ENCODE data around the gene LAMTOR4.
"Not testable (repeated sequence)": the region's sequence is repeated elsewhere in the genome, so short reads cannot be mapped to it uniquely, and the experiment has no call there.

The LAMTOR4 gene

GRCh38 chr7:100171087-100171681 is 22.5 kb downstream of the LAMTOR4 start:
- H3K9me3 Mint-ChIP-seq = no peaks in the 10 kb centered on the region
- peak overlapping the region; percentile 82 for H3K27ac Mint-ChIP-seq (ENCODE audit: low read depth)
- H3K36me3 Mint-ChIP-seq (ENCODE audit: insufficient read depth) = peaks cover 6% of the 10 kb centered on the region
- peaks cover 43% of the 10 kb centered on the region for H3K4me1 Mint-ChIP-seq
- peak overlapping the region; percentile 66 for H3K4me3 Mint-ChIP-seq
- DNase-seq (ENCODE audit: low spot score in 2 of 2) (no peak), ATAC-seq (replicated peaks; ENCODE audit: extremely low read depth, poor library complexity, severe bottlenecking) (peak; percentile 66)
- H3K27me3 Mint-ChIP-seq = peaks cover 41% of the 10 kb centered on the region

- peak; percentile 10 for ATAC-seq (replicated peaks; ENCODE audit: extremely low read depth, poor library complexity, severe bottlenecking)
- no peak overlapping the region for H3K27ac Mint-ChIP-seq (ENCODE audit: low read depth)
- peaks cover 43% of the 10 kb centered on the region for H3K4me1 Mint-ChIP-seq
- no peak for DNase-seq (ENCODE audit: low spot score in 2 of 2)
- H3K9me3 Mint-ChIP-seq = no peaks in the 10 kb centered on the region
- peak overlapping the region; percentile 76 for H3K4me3 Mint-ChIP-seq
- H3K27me3 Mint-ChIP-seq = peaks cover 34% of the 10 kb centered on the region
- H3K36me3 Mint-ChIP-seq (ENCODE audit: insufficient read depth) = peaks cover 6% of the 10 kb centered on the region
Measured at GRCh38 chr7:100171840-100172239, 23.1 kb downstream of the LAMTOR4 start.

- no peak for ATAC-seq (replicated peaks; ENCODE audit: extremely low read depth, poor library complexity, severe bottlenecking)
- H3K27ac Mint-ChIP-seq (ENCODE audit: low read depth) = no peak overlapping the region
- H3K27me3 Mint-ChIP-seq = peaks cover 13% of the 10 kb centered on the region
- no peak for DNase-seq (ENCODE audit: low spot score in 2 of 2)
- H3K9me3 Mint-ChIP-seq = no peaks in the 10 kb centered on the region
- no peak overlapping the region for H3K4me3 Mint-ChIP-seq
- peaks cover 30% of the 10 kb centered on the region for H3K4me1 Mint-ChIP-seq
- peaks cover 5% of the 10 kb centered on the region for H3K36me3 Mint-ChIP-seq (ENCODE audit: insufficient read depth)
Measured at GRCh38 chr7:100173806-100174495, 25.2 kb downstream of the LAMTOR4 start.

DNA sequence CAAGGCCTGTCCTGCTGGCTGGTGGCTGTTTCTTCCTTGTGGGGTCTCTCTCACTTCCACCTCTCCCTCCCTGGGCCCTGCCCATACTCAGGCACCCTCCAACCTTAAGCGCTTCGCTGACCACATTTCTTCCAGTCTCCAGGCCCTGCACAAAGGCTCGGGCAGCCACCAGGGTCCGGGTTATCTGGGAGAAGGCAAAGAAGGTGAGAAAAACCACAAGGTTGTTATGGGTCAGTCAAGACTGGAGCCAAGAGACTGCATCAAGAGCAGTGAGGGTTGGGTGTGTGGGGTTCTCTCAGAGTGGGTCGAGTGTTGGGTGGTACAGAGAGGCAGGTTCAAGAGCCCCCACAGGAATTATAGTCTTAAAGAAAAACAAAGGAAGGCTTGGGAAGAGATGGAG is 25.9 kb downstream of the LAMTOR4 start:
- Mint-ChIP-seq H3K4me1 (peaks cover 29% of the 10 kb centered on the region), H3K36me3 (ENCODE audit: insufficient read depth) (peaks cover 5% of the 10 kb centered on the region), H3K9me3 (no peaks in the 10 kb centered on the region), H3K4me3 (no peak overlapping the region), H3K27ac (ENCODE audit: low read depth) (no peak overlapping the region), H3K27me3 (peaks cover 13% of the 10 kb centered on the region)
- no peak for ATAC-seq (replicated peaks; ENCODE audit: extremely low read depth, poor library complexity, severe bottlenecking)
- DNase-seq (ENCODE audit: low spot score in 2 of 2) = no peak

DNA sequence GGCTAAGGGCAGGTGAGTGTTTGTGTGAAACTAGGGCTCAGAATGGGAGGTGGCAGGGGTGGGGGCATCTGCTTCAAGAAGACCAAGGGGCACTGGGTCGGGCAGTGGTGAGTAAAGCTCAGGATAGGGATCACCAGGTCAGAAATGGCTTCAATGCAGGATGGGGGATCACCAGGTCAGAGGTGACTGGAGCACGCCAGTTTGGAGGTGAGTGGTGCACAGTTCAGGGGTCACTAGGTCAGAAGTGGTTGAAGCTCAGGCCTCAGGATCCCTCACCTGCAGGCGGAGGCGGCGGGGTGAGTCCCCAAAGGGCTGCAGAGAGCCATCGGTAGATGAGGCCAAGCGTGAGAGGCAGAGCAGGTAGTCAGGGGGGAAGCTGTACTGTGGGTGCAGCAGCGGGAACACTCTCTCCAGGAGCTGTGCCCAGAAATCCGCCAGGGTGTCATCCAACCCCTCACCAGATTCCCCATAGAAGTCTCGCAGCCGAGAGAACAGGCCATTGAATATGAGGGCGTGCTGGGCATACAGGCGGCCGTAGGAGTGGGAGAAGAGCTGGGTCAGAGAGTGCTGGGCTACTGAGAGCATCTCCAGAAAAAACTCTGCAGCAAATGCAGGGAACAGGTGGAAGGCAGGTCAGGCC is 26.7 kb downstream of the LAMTOR4 start:
- Mint-ChIP-seq H3K27me3 (peaks cover 7% of the 10 kb centered on the region), H3K4me1 (peaks cover 30% of the 10 kb centered on the region), H3K9me3 (peaks cover 1% of the 10 kb centered on the region), H3K36me3 (ENCODE audit: insufficient read depth) (peaks cover 5% of the 10 kb centered on the region), H3K4me3 (no peak overlapping the region), H3K27ac (ENCODE audit: low read depth) (no peak overlapping the region)
- DNase-seq (ENCODE audit: low spot score in 2 of 2) = no peak
- no peak for ATAC-seq (replicated peaks; ENCODE audit: extremely low read depth, poor library complexity, severe bottlenecking)

DNA sequence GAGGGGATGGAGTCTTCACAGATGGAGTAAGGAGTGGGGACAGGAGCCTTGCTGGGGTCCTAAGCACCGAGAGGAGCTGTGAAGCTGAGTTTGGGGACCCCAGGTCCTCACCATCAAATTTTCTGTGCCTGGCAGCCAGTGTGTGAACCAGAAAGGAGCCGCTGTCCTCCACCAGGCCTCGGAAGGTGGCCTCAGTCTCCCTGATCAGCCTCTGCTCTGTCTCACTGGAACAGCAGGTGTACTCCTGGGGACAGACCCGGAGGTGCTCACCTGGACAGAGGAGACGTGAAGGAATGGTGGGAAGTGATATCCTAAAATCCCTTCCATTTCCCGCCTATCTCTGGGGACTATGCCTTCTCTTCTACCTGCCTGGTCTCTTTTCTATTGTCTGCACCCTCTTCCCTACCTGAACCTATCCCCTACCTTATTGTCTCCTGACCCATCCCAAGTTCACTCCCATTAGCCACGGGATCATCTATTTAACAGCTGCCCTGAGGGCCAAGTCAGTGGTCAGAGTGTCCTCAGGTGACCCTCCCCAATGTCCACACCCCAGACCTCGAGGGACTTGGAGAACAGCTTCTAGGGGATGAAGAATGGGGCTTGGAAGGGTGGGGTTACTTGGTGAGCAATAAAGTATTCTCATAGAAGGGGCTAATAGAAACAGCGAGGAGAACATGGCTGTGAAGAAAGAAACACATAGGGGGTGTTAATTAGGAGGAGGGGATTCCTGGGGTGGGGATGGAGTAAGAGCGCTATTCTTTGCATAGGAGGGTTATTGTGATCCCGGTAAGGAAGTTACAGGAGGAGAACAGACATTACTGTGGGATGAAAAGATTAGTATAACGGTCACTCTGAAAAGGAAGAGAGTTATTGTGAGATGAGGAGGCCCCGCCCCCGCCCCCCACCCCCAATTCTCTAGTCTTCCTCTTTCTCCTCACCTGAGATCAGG is 27.7 kb downstream of the LAMTOR4 start:
- H3K9me3 Mint-ChIP-seq = peaks cover 4% of the 10 kb centered on the region
- no peak overlapping the region for H3K27ac Mint-ChIP-seq (ENCODE audit: low read depth)

DNA sequence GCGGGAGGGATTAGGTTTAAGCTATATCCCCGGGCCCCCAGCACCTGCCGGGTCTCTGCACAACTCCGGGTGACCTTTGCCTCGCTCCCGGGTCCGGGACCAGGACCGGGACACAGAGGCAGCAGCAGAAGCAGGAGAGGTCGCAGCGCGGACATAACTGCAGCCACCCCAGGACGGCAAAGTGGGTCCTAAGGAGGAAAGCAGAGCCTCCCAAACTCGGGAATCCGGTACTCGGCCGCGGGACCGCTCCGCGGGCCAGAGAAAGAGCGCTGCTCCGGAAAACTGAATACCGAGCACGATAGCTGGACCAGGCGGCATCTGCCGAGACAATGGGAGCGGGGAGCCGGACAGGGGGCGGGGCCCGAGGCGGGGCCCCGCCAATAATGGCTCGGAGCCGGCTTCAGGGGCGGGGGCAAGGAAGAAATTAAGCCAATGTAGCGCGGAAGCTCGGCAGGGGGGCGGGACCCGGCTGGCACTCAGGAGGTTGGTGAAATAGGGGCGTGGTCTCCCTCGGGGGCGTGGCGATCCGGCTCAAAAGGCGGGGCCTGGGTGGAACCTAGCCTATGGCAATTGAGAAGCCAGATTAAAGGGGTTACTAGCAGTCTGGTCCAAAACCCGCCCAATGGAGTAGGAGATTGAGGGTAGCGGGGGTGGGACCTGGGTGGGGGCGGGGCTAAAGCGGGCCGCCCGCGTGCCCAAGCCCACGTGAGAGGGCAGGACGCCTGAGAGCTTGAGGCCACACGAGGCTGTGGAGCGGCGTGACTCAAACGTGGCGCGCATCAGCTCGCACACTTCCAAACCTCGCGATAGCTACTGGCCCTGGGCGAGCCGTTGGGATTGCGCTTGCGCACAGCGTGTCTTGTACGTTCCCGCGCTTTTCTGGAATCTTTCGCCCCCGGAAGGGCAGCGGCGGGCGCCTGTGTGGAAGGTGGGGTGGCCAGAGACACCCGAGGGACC is 28.6 kb downstream of the LAMTOR4 start, which contains the start of the genes GPC2 and STAG3:
Gene GPC2 (minus strand): TSS at position 337 of the 957 bp plus-strand sequence. CDS start 182 bp downstream, at position 155.
Gene STAG3 (plus strand): TSS at position 874 of the 957 bp plus-strand sequence. CDS start 2,639 bp downstream, outside the sequence.
- Mint-ChIP-seq H3K36me3 (ENCODE audit: insufficient read depth) (peaks cover 3% of the 10 kb centered on the region), H3K4me1 (peaks cover 38% of the 10 kb centered on the region), H3K27ac (ENCODE audit: low read depth) (peak within 1 kb of the TSS; percentile 60), H3K27me3 (no peaks in the 10 kb centered on the region), H3K9me3 (peaks cover 4% of the 10 kb centered on the region), H3K4me3 (peak within 1 kb of the TSS; percentile 69)
- DNase-seq (ENCODE audit: low spot score in 2 of 2) (peak; percentile 95 to 97), ATAC-seq (replicated peaks; ENCODE audit: extremely low read depth, poor library complexity, severe bottlenecking) (peak; percentile 81)

More for the DNA sequence above, 27.7 kb downstream of the LAMTOR4 start:
- ATAC-seq (replicated peaks; ENCODE audit: extremely low read depth, poor library complexity, severe bottlenecking) (no peak), DNase-seq (ENCODE audit: low spot score in 2 of 2) (no peak)
- peak overlapping the region; percentile 69 for H3K4me3 Mint-ChIP-seq
- peaks cover 3% of the 10 kb centered on the region for H3K36me3 Mint-ChIP-seq (ENCODE audit: insufficient read depth)
- H3K27me3 Mint-ChIP-seq = no peaks in the 10 kb centered on the region
- H3K4me1 Mint-ChIP-seq = peaks cover 34% of the 10 kb centered on the region

- ATAC-seq (replicated peaks; ENCODE audit: extremely low read depth, poor library complexity, severe bottlenecking); H3K27ac Mint-ChIP-seq (ENCODE audit: low read depth); H3K9me3 Mint-ChIP-seq; DNase-seq (ENCODE audit: low spot score in 2 of 2); H3K27me3 Mint-ChIP-seq; H3K36me3 Mint-ChIP-seq (ENCODE audit: insufficient read depth): not testable (repeated sequence)
- Mint-ChIP-seq H3K4me3 (peak overlapping the region; percentile 59), H3K4me1 (peaks cover 47% of the 10 kb centered on the region)
Measured at GRCh38 chr7:100180084-100180483, 31.4 kb downstream of the LAMTOR4 start.

- DNase-seq (ENCODE audit: low spot score in 2 of 2) (peak in 1 of 2 donors; percentile 34), ATAC-seq (replicated peaks; ENCODE audit: extremely low read depth, poor library complexity, severe bottlenecking) (peak; percentile 53)
- H3K4me3 Mint-ChIP-seq = peak overlapping the region; percentile 31
- peak overlapping the region; percentile 44 for H3K27ac Mint-ChIP-seq (ENCODE audit: low read depth)
- H3K27me3 Mint-ChIP-seq; H3K9me3 Mint-ChIP-seq; H3K36me3 Mint-ChIP-seq (ENCODE audit: insufficient read depth): not testable (repeated sequence)
- peaks cover 32% of the 10 kb centered on the region for H3K4me1 Mint-ChIP-seq
Measured at GRCh38 chr7:100182616-100183015, 33.9 kb downstream of the LAMTOR4 start.

- not testable (repeated sequence) for H3K27me3 Mint-ChIP-seq; ATAC-seq (replicated peaks; ENCODE audit: extremely low read depth, poor library complexity, severe bottlenecking); DNase-seq (ENCODE audit: low spot score in 2 of 2); H3K9me3 Mint-ChIP-seq; H3K4me3 Mint-ChIP-seq; H3K36me3 Mint-ChIP-seq (ENCODE audit: insufficient read depth)
- Mint-ChIP-seq H3K4me1 (peaks cover 32% of the 10 kb centered on the region), H3K27ac (ENCODE audit: low read depth) (peak overlapping the region; percentile 44)
Measured at GRCh38 chr7:100183090-100183489, 34.4 kb downstream of the LAMTOR4 start.

DNA sequence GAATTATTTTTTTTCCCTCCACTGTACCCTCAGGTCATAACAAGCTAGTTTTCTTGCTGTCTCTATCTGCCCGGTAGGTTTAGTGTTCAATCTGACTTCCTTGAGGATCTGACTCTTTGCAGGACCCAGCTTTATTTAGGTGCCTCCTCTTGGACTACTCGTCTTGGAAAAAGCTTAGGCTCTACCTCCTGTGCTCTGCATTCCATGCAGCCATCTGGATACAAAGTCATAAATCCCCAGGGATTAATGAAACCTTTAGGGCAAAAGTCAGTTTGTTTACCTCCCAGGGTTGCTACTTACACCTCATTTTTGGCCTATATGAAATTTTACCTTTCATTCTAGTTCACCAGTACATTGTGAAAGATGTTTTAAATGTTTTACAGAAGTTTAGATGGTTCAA is 37.0 kb downstream of the LAMTOR4 start:
- H3K27me3 Mint-ChIP-seq = no peaks in the 10 kb centered on the region
- ATAC-seq (replicated peaks; ENCODE audit: extremely low read depth, poor library complexity, severe bottlenecking) (no peak), DNase-seq (ENCODE audit: low spot score in 2 of 2) (no peak)
- H3K4me3 Mint-ChIP-seq = no peak overlapping the region
- peaks cover 33% of the 10 kb centered on the region for H3K4me1 Mint-ChIP-seq
- H3K27ac Mint-ChIP-seq (ENCODE audit: low read depth) = no peak overlapping the region
- no peaks in the 10 kb centered on the region for H3K36me3 Mint-ChIP-seq (ENCODE audit: insufficient read depth)
- H3K9me3 Mint-ChIP-seq = no peaks in the 10 kb centered on the region
